Activated B cell treated with CpG ODN at 0.5 μM for 24 hours (primary cell): ENCODE data around the gene SIX1. TPM values are rescaled to one million over a fixed set of nuclear protein-coding genes. Genes with fewer than 3 reads are reported as not detected.

Experiments
- ATAC-seq: fragments of 200-7000 bp; cut with Tn5 transposase; one replicate; pipeline ENCODE4 v1.10.0; 2021; ENCODE audit warnings: low read depth, mild to moderate bottlenecking, moderate library complexity
- CTCF ChIA-PET: fragments of 350-600 bp; sonication (Branson Sonifier 250); formaldehyde crosslinking; loops from one replicate; lab custom pipeline; 2021; ENCODE audit warnings: antibody characterized with exemption; lab: Charles Lee
- POLR2A ChIA-PET: fragments of 350-600 bp; sonication (Branson Sonifier 250); formaldehyde crosslinking; loops from one replicate; lab custom pipeline; 2021; ENCODE audit warnings: antibody characterized with exemption; lab: Charles Lee
- DNase-seq: peaks from one replicate; pipeline ENCODE4 v3.0.0; 2022
- H3K27ac Mint-ChIP-seq: one replicate; pipeline ENCODE4 v1.8.0; 2020; ENCODE audit warnings: mixed read lengths
- H3K27me3 Mint-ChIP-seq: one replicate; pipeline ENCODE4 v1.8.0; 2021; ENCODE audit warnings: mixed read lengths
- H3K36me3 Mint-ChIP-seq: one replicate; pipeline ENCODE4 v1.8.0; 2021; ENCODE audit warnings: low read depth, mixed read lengths
- H3K4me1 Mint-ChIP-seq: one replicate; pipeline ENCODE4 v1.8.0; 2021; ENCODE audit warnings: mixed read lengths
- H3K4me3 Mint-ChIP-seq: one replicate; pipeline ENCODE4 v1.8.0; 2020; ENCODE audit warnings: mild to moderate bottlenecking, mixed read lengths
- H3K9me3 Mint-ChIP-seq: one replicate; pipeline ENCODE4 v1.8.0; 2020; ENCODE audit warnings: mixed read lengths
- intact Hi-C: fragments of 100-400 bp; cut with micrococcal nuclease; formaldehyde crosslinking; loops from one replicate; pipeline ENCODE4 v1.15.1; 2024
- total RNA-seq: library from RNA; stranded (reverse); gene quantifications from 2 replicates; pipeline ENCODE4 v1.2.3, GENCODE V29; 2022
- TF ChIP-seq, protein P1 (sequence below): fragments of 200-600 bp; IDR thresholded peaks from one replicate; pipeline ENCODE4 v1.8.0; 2022; ENCODE audit warnings: antibody characterized with exemption, mild to moderate bottlenecking

SIX1 gene
- total RNA-seq, 1 donor from 2014 or later, result not detected

DNA sequence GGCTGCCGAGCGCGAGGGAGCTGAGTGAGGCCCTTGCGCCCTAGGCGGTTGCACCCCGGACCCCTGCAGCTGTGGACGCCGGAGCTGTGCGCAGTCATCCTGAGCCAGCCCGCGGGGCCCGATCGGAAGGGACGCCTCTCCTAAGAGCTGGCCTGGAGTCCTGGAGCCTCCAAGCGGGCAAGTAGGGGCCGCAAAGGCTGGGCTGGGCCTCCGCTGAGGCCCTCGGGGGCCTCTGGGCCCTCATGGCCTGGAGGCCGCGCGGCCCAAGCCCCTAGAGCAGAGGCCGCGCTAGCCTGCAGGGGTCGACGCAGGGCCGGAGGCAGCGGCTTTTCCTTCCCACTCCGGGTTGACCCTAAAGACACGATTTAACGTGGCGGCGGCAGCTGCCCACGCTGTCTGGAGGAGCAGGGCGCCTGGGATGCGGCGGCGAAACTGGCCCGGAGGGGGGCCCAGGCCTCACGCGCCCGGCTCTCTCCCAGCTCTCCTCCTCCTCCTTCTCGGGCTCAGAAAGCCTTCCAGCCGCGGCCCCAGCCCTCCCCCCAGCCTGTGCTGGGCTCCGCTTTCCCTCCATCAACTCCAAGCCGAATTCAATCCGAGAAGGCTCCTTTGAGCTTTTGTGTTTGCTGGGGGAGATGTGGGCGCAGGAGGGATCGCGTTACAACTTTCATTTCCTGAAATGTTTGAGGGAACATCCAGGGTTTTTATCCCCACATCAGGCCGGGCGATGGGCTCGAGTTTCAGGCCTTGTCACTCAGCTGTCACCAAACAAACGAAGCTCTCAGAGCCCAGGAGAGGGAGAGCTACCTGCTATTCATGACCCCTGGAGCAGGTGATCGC lies 11.6 kb downstream of the SIX1 start:
- ChIA-PET CTCF (interaction anchor here (1.3 to 1.4 kb wide), 2 partner anchors 288 to 388 kb away, joined by 3 read pairs; no protein-coding TSS in a partner anchor), POLR2A (no interaction called here)
- H3K4me1 Mint-ChIP-seq, result peaks cover 9% of the 10 kb centered on the region
- peaks cover 53% of the 10 kb centered on the region for H3K27me3 Mint-ChIP-seq
- H3K9me3 Mint-ChIP-seq, result no peaks in the 10 kb centered on the region
- ATAC-seq (no peak), DNase-seq (no peak)
- H3K27ac Mint-ChIP-seq, result no peak overlapping the region
- intact Hi-C loops, result no loop called here
- H3K4me3 Mint-ChIP-seq, result peak overlapping the region; percentile 35
- no peaks in the 10 kb centered on the region for H3K36me3 Mint-ChIP-seq
- TF ChIP-seq, protein P1, sequence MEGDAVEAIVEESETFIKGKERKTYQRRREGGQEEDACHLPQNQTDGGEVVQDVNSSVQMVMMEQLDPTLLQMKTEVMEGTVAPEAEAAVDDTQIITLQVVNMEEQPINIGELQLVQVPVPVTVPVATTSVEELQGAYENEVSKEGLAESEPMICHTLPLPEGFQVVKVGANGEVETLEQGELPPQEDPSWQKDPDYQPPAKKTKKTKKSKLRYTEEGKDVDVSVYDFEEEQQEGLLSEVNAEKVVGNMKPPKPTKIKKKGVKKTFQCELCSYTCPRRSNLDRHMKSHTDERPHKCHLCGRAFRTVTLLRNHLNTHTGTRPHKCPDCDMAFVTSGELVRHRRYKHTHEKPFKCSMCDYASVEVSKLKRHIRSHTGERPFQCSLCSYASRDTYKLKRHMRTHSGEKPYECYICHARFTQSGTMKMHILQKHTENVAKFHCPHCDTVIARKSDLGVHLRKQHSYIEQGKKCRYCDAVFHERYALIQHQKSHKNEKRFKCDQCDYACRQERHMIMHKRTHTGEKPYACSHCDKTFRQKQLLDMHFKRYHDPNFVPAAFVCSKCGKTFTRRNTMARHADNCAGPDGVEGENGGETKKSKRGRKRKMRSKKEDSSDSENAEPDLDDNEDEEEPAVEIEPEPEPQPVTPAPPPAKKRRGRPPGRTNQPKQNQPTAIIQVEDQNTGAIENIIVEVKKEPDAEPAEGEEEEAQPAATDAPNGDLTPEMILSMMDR, result no peak

GRCh38 chr14:60636879-60637478 lies 12.3 kb downstream of the SIX1 start:
- TF ChIP-seq, protein P1, result no peak
- ChIA-PET CTCF (interaction anchor here (1.3 to 1.4 kb wide), 2 partner anchors 287 to 388 kb away, joined by 3 read pairs; no protein-coding TSS in a partner anchor), POLR2A (no interaction called here)
- Mint-ChIP-seq H3K27me3 (peaks cover 50% of the 10 kb centered on the region), H3K36me3 (no peaks in the 10 kb centered on the region), H3K4me3 (no peak overlapping the region), H3K4me1 (peaks cover 13% of the 10 kb centered on the region), H3K27ac (no peak overlapping the region), H3K9me3 (no peaks in the 10 kb centered on the region)
- DNase-seq, result no peak
- no peak for ATAC-seq
- intact Hi-C loops, result no loop called here

DNA sequence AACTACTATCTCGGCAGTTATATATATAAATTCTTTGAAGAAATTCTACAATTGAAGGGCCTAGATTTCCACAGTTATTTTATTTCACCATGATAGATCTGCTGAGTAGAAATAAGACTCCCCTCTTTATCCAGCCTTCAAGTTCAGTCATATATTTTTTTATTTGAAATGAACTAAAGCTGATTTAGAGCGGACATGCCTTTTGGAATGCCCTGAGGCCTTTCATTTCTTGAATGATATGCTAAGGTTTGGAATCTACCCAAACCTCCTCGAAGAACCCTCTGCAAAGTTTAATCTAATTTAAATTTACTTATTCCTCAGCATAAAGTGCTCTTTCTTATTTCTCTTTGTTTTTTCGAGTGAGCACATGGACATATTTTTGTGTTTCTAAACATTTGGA lies 15.1 kb downstream of the SIX1 start:
- Mint-ChIP-seq H3K4me3 (no peak overlapping the region), H3K36me3 (no peaks in the 10 kb centered on the region), H3K27ac (no peak overlapping the region), H3K4me1 (peaks cover 13% of the 10 kb centered on the region), H3K27me3 (peaks cover 27% of the 10 kb centered on the region), H3K9me3 (no peaks in the 10 kb centered on the region)
- CTCF ChIA-PET, result interaction anchor here (0.7 kb wide), 1 partner anchor 391 kb away, joined by 5 read pairs; no protein-coding TSS in a partner anchor
- POLR2A ChIA-PET, result no interaction called here
- intact Hi-C loops, result no loop called here
- ATAC-seq, result no peak
- TF ChIP-seq, protein P1, result no peak
- no peak for DNase-seq

DNA sequence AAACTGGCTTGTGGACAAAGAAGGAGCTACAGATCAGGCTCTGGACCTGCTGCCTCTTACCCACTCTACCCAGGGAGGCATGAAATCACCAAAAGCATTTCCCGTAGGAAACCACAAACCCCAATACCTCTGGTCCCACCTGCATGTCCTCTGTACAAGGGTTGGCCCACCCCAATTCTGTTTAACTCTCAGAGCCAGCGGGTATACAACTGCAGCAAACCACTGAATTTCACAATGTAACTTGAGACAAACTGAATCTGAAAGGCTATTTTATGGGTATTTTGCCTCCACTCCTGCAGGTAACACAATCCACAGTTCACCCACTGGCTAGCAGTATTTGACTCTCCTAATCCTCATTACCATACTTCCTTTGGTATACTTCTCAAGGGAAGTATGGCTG lies 16.5 kb downstream of the SIX1 start:
- intact Hi-C loops, result no loop called here
- POLR2A ChIA-PET, result no interaction called here
- H3K4me1 Mint-ChIP-seq, result peaks cover 9% of the 10 kb centered on the region

More for the DNA sequence above, 16.5 kb downstream of the SIX1 start:
- H3K27ac Mint-ChIP-seq, result no peak overlapping the region
- H3K4me3 Mint-ChIP-seq, result no peak overlapping the region
- TF ChIP-seq, protein P1, result no peak
- no peaks in the 10 kb centered on the region for H3K9me3 Mint-ChIP-seq
- peaks cover 20% of the 10 kb centered on the region for H3K27me3 Mint-ChIP-seq
- CTCF ChIA-PET, result interaction anchor here (0.7 to 2.6 kb wide), 2 partner anchors 393 to 769 kb away, joined by 3 to 7 read pairs; no protein-coding TSS in a partner anchor
- no peak for ATAC-seq
- DNase-seq, result no peak
- no peaks in the 10 kb centered on the region for H3K36me3 Mint-ChIP-seq
